Gastroesophageal sphincter (tissue), 4 donors: Measurements from ENCODE around the gene HIVEP3. TPM values are rescaled to one million over a fixed set of nuclear protein-coding genes. Genes with fewer than 3 reads are reported as not detected.

Source experiments
- ATAC-seq: fragments of 150-250 bp; one replicate; pipeline ENCODE4 v1.9.1; 2016; ENCODE audit warnings: mild to moderate bottlenecking, moderate library complexity
- H3K27ac ChIP-seq, 4 donors: fragments of 200-600 bp; sonication (generic) in 3 of 4; 1 replicate in 3 of 4; 2 replicates in 1 of 4; pipeline ENCODE4 v1.5.1; 2016 to 2019
- H3K27me3 ChIP-seq: fragments of 200-600 bp; sonication (generic); one replicate; pipeline ENCODE4 v1.5.1; 2019
- H3K36me3 ChIP-seq, 2 donors: fragments of 200-600 bp; sonication (generic); one replicate each; pipeline ENCODE4 v1.5.1; 2019; ENCODE audit warnings: control low read depth in 1 of 2
- H3K4me1 ChIP-seq, 3 donors: fragments of 200-600 bp; sonication (generic); 1 replicate in 2 of 3; 2 replicates in 1 of 3; pipeline ENCODE4 v1.5.1; 2016 to 2019; ENCODE audit warnings: control low read depth in 2 of 3
- H3K4me3 ChIP-seq, 2 donors: fragments of 200-600 bp; sonication (generic); one replicate each; pipeline ENCODE4 v1.5.1; 2019; ENCODE audit warnings: mild to moderate bottlenecking in 1 of 2, moderate library complexity in 1 of 2
- H3K9me3 ChIP-seq, 3 donors: fragments of 200-600 bp; sonication (generic); one replicate each; pipeline ENCODE4 v1.5.1; 2017 to 2019; ENCODE audit warnings: control low read depth in 2 of 3
- EP300 ChIP-seq: sonication (generic); formaldehyde crosslinking; IDR thresholded peaks from one replicate; pipeline ENCODE4 v1.6.1; 2017; ENCODE audit warnings: antibody characterized with exemption, mild to moderate bottlenecking
- POLR2A ChIP-seq, 2 donors: fragments of 450-650 bp; IDR thresholded peaks; one replicate each; pipeline ENCODE4 v1.6.1; 2017; ENCODE audit warnings: antibody characterized with exemption in 2 of 2, mild to moderate bottlenecking in 2 of 2, moderate library complexity in 1 of 2
- POLR2AphosphoS5 ChIP-seq: sonication (generic); formaldehyde crosslinking; IDR thresholded peaks from one replicate; pipeline ENCODE4 v1.6.1; 2017; ENCODE audit warnings: antibody characterized with exemption
- WGBS, 2 donors: methylation state at CpG; one replicate each; pipeline ENCODE4 v1.1.5; 2018; ENCODE audit warnings: low coverage in 1 of 2; 5-methylcytosine and 5-hydroxymethylcytosine counted together
- total RNA-seq, 4 donors: library from RNA; depleted of rRNA; stranded (reverse); fragments of >200 nt; gene quantifications; one replicate each; pipeline ENCODE4 v1.1.0, GENCODE V29; 2016
- TF ChIP-seq, protein P1 (sequence below), 4 experiments: fragments of 200-600 bp in 2 of 4; fragments of 450-650 bp in 2 of 4; sonication (generic) in 1 of 4; IDR thresholded peaks; one replicate each; pipeline ENCODE4 v1.5.1; 2017 to 2019; ENCODE audit warnings: antibody characterized with exemption in 4 of 4, mild to moderate bottlenecking in 2 of 4, moderate library complexity in 2 of 4

The HIVEP3 gene
- total RNA-seq, 4 donors from 2014 or later, result 1.9 to 3.8 (median 2.8) TPM

DNA sequence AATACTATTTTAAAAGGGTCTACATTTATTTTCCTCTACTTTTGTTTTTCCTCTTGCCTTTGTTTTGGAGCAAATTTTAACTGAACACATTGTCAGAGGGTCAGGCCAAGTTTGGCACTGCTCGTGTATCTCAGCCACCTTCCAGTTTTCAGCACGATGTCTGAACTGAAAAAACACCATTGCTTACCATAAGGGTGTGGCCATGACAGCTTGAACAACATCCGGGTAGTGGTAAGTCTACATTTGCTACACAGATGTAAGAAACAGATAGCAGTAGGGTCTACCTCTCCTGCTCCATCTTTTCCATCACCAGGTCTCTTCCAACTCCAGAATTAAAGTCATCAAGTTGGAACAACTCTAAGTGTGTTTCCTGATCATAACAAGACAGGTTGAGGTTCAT, 4.2 kb downstream of the HIVEP3 start:
- Histone ChIP-seq H3K4me1 (peaks cover 3 to 39% (median 3%) of the 10 kb centered on the region in 3 donors), H3K4me3 (no peak overlapping the region), H3K27me3 (no peaks in the 10 kb centered on the region), H3K36me3 (no peaks in the 10 kb centered on the region), H3K9me3 (no peaks in the 10 kb centered on the region), H3K27ac (no peak overlapping the region)
- WGBS, 2 donors, result 74 to 96% methylated on average over 3 of the region's 3 CpGs
- TF ChIP-seq EP300, result no peak
- TF ChIP-seq POLR2AphosphoS5, result no peak
- no peak for TF ChIP-seq POLR2A (IDR thresholded peaks at IDR 0.05)
- no peak for ATAC-seq

DNA sequence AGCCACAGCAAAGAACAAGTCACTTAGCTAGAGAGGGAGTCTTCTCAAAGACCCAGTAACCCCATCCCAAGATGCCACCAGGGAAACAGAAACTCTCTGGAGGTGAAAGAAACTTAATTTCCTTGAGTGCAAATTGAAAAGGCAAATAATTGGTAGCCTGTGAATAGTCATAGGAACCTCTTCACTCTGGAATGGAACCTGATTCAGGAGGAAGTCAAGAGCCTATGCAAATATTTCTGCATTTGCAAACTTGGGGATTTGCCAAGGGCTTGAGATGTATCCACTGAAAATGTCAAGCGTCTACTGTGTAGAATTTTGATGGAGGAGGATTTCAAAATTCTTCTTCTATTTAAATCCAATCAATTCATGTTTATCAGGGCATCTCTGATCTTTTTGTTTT, 5.7 kb downstream of the HIVEP3 start:
- no peak for ATAC-seq
- WGBS, 2 donors, result 93% methylated on average over 1 of the region's 1 CpG; no CpG with 5 or more reads in 1 of the 2 donors
- H3K27ac ChIP-seq, result no peak overlapping the region
- H3K27me3 ChIP-seq, result no peaks in the 10 kb centered on the region
- no peaks in the 10 kb centered on the region for H3K36me3 ChIP-seq
- no peaks in the 10 kb centered on the region for H3K9me3 ChIP-seq
- no peak for TF ChIP-seq POLR2A (IDR thresholded peaks at IDR 0.05)
- peaks cover 3 to 24% (median 3%) of the 10 kb centered on the region in 3 donors for H3K4me1 ChIP-seq
- H3K4me3 ChIP-seq, result no peak overlapping the region

DNA sequence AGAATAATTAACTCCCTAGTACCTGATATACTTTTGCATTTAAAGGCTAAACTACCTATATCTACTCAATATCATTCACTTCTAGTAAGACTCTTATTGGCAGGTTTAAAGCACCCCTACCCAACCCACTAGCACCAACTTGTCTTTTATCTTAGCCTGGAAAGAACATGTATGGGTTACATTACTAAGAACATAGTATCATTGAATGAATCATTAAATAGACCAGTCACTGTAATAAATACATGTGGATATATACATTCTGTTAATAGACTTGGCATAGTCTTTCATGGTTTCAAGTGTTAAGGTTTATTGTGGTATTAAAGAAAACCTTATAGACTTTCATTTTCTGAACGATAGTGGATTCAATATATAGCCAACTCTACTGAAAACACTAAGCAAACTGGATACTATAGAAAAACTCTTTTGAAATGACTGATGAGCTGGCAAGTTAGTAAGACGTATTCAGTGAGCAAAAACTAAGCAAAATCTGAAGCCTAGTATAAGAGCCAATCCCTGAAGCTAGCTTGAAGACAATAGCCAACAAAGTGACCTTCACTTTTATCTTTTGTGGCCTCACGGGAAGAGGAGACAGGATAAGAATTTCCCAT, 10.3 kb downstream of the HIVEP3 start:
- no peaks in the 10 kb centered on the region for H3K9me3 ChIP-seq
- H3K27ac ChIP-seq, result no peak overlapping the region
- TF ChIP-seq POLR2A (IDR thresholded peaks at IDR 0.05) (no peak), POLR2AphosphoS5 (no peak), EP300 (no peak)
- TF ChIP-seq, protein P1, sequence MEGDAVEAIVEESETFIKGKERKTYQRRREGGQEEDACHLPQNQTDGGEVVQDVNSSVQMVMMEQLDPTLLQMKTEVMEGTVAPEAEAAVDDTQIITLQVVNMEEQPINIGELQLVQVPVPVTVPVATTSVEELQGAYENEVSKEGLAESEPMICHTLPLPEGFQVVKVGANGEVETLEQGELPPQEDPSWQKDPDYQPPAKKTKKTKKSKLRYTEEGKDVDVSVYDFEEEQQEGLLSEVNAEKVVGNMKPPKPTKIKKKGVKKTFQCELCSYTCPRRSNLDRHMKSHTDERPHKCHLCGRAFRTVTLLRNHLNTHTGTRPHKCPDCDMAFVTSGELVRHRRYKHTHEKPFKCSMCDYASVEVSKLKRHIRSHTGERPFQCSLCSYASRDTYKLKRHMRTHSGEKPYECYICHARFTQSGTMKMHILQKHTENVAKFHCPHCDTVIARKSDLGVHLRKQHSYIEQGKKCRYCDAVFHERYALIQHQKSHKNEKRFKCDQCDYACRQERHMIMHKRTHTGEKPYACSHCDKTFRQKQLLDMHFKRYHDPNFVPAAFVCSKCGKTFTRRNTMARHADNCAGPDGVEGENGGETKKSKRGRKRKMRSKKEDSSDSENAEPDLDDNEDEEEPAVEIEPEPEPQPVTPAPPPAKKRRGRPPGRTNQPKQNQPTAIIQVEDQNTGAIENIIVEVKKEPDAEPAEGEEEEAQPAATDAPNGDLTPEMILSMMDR (IDR thresholded peaks at IDR 0.05), result no peak
- H3K36me3 ChIP-seq, result no peaks in the 10 kb centered on the region
- H3K27me3 ChIP-seq, result no peaks in the 10 kb centered on the region
- 72 to 80% methylated on average over 3 of the region's 3 CpGs for WGBS, 2 donors
- H3K4me1 ChIP-seq, result no peaks in the 10 kb centered on the region
- ATAC-seq, result no peak
- no peak overlapping the region for H3K4me3 ChIP-seq

DNA sequence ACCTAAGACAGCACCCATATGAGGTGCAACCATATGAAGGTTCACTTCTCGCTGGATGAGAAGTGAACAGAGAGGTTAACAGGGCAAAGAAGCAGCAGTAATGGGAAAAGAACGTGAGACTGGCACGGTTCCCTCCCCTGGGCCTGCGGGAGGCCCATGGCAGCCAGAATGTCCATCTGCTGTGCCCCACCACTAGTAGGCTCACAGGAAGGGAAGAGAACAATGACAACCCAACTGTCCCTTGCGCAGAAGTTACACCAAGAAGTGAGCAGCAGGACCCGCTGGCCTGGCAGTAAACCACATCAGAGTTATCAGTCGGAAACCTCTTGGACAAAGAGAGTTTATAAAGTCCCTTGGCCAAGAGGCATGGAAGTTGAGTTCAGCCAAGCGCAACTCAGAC, 11.3 kb downstream of the HIVEP3 start:
- no peak for TF ChIP-seq POLR2A (IDR thresholded peaks at IDR 0.05)
- TF ChIP-seq, protein P1 (IDR thresholded peaks at IDR 0.05), result no peak
- TF ChIP-seq POLR2AphosphoS5, result no peak
- no peak for TF ChIP-seq EP300
- H3K27me3 ChIP-seq, result no peaks in the 10 kb centered on the region
- no peak overlapping the region for H3K27ac ChIP-seq
- no peaks in the 10 kb centered on the region for H3K36me3 ChIP-seq
- no peak overlapping the region for H3K4me3 ChIP-seq
- H3K9me3 ChIP-seq, result no peaks in the 10 kb centered on the region
- no peak for ATAC-seq
- WGBS, 2 donors, result 71 to 95% methylated on average over 4 to 5 of the region's 8 CpGs
- H3K4me1 ChIP-seq, result no peaks in the 10 kb centered on the region

DNA sequence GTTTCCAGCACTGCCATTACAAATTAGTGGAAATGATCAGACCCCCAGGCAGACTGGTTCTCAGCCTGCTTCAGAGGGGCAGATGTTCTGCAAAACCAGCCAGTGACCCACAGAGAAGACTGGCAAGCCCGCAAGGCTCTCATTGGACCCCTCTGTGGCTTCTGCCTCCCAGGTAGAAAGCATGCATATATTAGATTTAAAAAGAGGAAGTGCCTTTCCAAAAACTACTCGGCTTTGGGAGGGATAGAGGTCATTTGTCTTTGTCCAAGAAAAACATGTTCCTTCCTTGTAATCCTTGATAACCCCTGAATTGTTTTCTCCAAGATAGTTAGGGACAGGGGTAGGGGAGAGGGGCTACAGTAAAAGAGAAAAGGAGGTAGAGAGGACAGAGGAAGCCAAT, 11.8 kb downstream of the HIVEP3 start:
- Histone ChIP-seq H3K36me3 (no peaks in the 10 kb centered on the region), H3K4me1 (no peaks in the 10 kb centered on the region), H3K27ac (no peak overlapping the region), H3K27me3 (no peaks in the 10 kb centered on the region), H3K4me3 (no peak overlapping the region), H3K9me3 (no peaks in the 10 kb centered on the region)
- no peak for ATAC-seq
- WGBS, 2 donors, result 20 to 50% methylated on average over 1 to 2 of the region's 2 CpGs
- TF ChIP-seq EP300 (no peak), POLR2AphosphoS5 (no peak), POLR2A (IDR thresholded peaks at IDR 0.05) (no peak)
- TF ChIP-seq, protein P1 (IDR thresholded peaks at IDR 0.05), result no peak

DNA sequence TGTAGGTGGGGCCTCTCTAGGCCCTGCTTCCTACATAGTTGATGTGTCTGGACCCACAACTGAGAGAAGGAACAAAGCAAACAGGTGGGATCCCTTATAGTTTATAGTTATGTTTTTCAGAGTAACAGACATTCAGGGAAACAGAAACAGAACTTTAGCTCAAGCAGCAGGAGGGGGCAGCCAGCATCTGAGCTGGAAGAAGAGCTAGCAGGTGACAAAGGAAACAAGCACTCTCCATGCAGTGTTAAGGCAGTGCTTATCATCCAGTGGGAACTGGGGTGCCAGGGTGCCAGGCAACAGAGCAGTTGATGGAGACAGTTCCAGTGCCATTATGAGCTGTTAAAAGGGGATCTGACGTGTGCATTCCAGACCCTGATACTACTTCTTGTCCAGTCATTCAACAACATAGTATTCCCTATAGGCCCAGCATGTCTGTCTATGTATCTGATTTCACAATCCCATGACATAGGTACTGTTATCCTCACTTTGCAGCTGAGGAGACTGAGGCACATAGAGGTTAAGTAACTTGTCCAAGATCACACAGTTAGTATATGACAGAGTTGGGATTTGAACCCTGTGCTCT, 13.5 kb downstream of the HIVEP3 start:
- TF ChIP-seq, protein P1 (IDR thresholded peaks at IDR 0.05), result no peak
- no peak for TF ChIP-seq POLR2A (IDR thresholded peaks at IDR 0.05)
- TF ChIP-seq EP300, result no peak
- no peak for TF ChIP-seq POLR2AphosphoS5
- no peaks in the 10 kb centered on the region for H3K36me3 ChIP-seq
- WGBS, 2 donors, result 100% methylated on average over 1 of the region's 1 CpG
- no peaks in the 10 kb centered on the region for H3K27me3 ChIP-seq
- no peak overlapping the region for H3K27ac ChIP-seq
- ATAC-seq, result no peak
- no peaks in the 10 kb centered on the region for H3K9me3 ChIP-seq
- H3K4me1 ChIP-seq, result no peaks in the 10 kb centered on the region
- no peak overlapping the region for H3K4me3 ChIP-seq
